Fibroblast of lung (primary cell): ENCODE measurements around the gene CORO7.

Experiments used
- CTCF ChIP-seq, 2 donors: IDR thresholded peaks in 1 of 2; conservative IDR thresholded peaks in 1 of 2; 1 replicate in 1 of 2; 2 replicates in 1 of 2; pipeline ENCODE4 v1.5.1; 2011 to 2012; ENCODE audit warnings: low read length in 2 of 2, control low read depth in 1 of 2, inconsistent platforms in 1 of 2, low read depth in 1 of 2, mild to moderate bottlenecking in 1 of 2
- EZH2 ChIP-seq: IDR thresholded peaks from 2 replicates; pipeline ENCODE4 v1.5.1; 2012; ENCODE audit warnings: low read length, control low read depth, mild to moderate bottlenecking; ENCODE audit errors: missing control alignments

GRCh38 chr16:4369007-4369733 is 47.2 kb downstream of the CORO7 start:
- TF ChIP-seq CTCF (conservative IDR thresholded peaks at IDR 0.05 in 1 of 2, IDR thresholded peaks at IDR 0.05 in 1 of 2; ENCODE audit: low read depth in 1 of 2, low read length in 2 of 2) (no peak), EZH2 (no peak)
